ENCODE results near the gene RHOH.
A peak's percentile ranks its signal among the peaks of the same experiment; 100 is the strongest.

The RHOH gene

DNA sequence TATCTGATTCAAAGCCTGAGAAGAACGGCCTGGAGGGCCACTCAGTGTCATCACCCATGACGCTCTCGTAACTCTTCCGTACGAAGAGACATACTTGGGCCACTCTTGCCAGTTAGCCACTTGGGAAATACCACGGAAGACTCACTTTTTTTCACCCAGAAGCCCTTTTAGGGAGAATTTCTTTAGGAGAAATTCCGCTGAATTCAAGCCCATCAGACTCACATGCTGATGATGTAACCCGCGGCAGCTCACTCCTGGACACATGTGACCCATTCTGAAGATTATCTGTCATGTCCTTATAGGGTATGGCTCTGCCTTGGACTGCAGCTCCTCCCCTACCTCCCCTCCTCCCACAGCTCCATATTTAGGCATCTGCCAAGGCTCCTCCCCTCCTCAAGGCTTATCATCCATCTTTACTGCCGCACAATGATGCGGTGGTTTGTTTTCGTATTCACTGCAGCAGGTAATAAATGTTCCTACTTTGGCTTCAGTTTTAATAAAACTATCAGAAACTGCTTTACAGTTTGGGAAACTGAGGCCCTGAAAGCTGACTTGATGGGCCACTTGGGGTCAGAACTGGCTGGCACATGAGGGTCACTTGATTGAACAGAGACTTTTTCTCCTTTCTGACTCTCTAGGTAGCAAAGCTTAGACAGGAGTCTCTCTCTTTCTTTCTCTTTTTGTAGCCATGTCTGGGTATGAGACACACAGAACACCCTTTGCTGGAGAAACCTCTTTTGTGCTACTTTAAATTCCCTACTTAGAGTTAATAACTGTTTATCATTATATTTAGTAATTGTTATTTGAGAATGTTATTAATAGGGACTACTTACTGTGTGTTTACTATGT, 42.1 kb downstream of the RHOH start:
- DNase-seq: no peak

DNA sequence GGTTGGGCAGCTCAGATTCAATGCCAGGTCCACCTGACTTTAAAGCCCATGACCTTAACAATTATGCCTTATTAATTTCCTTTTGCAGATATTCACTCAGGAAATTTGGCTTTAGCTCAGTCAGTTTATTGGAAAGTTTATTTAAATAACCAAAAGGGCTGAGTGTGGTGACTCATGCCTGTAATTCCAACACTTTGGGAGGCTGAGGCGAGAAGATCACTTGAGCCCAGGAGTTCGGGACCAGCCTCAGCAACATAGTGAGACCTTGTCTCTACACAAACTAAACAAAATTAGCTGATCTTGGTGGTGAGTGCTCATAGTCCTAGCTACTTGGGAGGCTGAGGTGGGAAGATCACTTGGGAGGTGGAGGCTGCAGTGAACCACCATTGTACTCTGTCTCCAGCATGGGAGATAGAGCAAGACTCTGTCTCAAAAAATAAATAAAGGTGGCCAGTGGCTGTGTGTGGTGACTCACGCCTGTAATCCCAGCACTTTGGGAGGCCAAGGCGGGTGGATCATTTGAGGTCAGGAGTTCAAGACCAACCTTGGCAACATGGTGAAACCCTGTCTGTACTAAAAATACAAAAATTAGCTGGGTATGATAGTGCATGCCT, 43.3 kb downstream of the RHOH start:
- DNase-seq: no peak

- no peak for DNase-seq
Measured at GRCh38 chr4:40241026-40241425, 44.2 kb downstream of the RHOH start.

DNA sequence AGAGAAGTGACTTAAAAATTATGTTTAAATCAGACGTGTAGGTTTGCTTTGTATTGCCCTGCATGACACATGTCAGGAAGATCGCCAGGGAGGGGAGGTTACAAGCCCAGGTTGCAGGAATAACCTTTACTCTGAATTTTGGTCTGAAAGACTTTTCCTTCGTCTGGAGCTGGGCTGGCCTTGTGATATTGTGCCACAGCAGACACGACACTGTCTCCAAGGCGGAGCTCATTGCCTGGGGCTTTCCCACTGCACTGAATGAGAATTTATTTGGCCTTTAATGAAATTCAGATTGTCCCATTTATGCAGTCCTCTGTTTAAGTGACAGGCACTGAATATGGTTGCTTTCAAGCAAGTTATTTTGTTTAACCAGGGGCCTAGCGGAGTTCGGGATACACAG, 45.1 kb downstream of the RHOH start:
- DNase-seq: no peak

DNA sequence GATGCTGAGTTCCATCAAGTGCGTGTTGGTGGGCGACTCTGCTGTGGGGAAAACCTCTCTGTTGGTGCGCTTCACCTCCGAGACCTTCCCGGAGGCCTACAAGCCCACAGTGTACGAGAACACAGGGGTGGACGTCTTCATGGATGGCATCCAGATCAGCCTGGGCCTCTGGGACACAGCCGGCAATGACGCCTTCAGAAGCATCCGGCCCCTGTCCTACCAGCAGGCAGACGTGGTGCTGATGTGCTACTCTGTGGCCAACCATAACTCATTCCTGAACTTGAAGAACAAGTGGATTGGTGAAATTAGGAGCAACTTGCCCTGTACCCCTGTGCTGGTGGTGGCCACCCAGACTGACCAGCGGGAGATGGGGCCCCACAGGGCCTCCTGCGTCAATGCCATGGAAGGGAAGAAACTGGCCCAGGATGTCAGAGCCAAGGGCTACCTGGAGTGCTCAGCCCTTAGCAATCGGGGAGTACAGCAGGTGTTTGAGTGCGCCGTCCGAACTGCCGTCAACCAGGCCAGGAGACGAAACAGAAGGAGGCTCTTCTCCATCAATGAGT, 46.6 kb downstream of the RHOH start:
- DNase-seq: no peak

GRCh38 chr4:40244606-40245005, 47.8 kb downstream of the RHOH start:
- no peak for DNase-seq

- peak in 1 of 2 experiments; percentile 39 for DNase-seq
Measured at GRCh38 chr4:40245550-40245949, 48.7 kb downstream of the RHOH start.

DNA sequence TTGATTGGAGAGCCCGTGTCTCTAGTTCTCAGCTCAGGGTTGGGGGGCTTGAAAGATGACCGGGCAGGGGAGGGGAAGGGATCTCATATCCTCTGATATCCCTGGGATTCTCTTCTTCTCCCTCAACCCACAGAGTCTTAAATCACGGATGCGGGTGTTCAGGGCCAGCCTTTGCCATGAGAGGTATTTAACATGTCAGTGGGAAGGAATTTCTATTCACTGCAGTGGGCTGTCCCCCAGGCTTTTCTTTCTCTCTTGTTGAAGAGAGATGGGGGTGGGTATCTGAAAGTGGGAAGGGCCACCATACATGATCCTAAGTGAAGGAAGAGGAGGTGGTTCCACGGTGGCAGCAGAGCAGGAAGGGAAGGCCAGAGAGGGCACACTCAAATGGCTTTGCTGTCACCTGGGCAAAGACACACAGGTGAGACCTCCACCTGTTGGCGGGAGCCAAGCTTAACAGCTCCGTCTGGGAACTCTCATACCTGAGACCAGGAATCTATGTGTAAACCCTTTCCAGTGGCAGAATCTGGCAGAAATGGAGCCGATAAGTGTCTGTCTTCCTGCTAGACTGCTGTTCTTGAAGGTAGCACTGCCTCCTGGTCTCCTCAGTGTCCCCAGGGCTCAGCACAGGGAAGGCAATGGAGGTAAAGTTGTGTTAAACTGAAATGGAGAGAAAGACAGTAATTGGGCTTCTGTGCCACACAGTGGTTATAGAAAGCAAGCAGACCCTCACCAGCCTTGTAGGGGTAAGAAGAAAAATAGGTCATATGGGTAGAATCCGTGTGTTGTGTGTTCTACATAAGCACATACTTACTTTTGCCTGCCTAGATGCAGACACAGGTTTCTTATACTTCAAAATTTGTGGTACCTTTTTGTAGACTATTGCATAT, 49.4 kb downstream of the RHOH start:
- DNase-seq: peak in 1 of 2 experiments; percentile 38

DNA sequence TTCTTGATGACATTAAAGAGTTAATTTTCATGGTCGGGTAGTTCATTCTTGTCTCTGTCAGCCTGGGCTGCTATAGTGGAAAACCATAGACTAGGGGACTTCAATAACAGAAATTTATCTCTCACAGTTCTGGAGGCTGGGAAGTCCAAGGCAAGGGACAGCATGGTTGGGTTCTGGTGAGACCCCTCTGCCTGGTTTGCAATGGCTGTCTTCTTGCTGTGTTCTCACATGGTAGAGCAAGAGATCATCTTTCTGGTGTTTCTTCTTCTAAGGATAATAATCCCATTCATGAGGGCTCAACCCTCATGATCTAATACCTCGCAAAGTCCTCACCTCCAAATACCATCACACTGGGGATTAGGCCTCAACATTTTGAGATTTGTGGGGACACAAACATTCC, 50.1 kb downstream of the RHOH start:
- DNase-seq: no peak

DNA sequence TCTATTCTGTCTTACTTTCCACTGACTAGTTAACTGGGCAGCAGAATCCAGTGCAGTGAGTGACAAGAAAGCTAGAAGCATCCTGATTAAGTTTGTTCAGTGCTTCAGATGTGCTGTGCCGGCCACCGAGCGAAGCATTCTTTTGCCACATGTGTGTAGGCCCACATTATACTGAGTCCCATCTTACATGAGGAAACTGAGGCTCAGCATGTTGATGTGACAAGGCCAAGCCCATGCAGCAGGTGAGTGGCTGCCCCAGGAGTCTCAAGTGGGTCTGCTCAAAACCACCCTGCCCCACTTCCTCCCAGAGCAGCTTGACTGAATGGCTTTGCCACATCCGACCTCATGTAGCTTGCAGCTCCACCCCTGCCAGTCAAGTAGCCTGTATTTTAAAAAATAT, 50.5 kb downstream of the RHOH start:
- no peak for DNase-seq

DNA sequence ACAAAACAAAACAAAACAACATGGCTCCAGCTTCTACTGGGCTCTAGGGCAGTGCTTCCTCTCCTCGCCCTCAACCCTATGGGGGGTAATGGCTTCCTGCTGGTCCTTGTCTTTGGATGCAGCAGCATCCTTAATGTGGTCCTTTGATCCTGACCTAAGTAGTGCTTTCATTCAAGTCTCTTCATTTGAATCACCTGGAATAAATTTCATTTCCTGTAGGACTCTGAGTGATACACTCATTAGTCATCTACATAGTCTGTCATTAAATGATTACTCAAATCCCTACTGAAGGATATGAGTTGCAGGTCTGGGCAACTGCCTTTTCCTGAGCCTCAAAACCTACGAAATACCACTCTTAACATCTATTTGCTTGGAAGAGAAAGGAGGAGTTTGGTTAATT, 54.5 kb downstream of the RHOH start:
- no peak for DNase-seq

DNA sequence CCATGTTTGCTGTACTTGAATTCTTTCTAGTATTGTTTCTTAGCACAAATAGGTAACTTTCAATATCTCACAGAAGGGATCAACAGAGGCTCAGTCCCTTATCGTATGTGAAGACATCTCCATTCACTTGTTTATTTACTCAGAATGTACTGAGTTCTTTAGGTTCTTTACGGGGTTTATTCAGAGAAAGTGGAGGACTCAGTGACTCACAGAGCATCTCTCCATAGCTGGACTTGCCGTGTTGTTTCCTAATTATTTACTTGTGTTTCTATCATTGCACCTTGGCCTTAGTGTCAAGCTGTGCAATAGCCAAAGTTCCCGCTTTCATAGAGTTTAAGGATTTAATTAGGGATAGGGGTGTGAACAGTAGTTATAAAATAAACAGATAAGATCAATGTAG, 57.1 kb downstream of the RHOH start:
- DNase-seq: no peak

DNA sequence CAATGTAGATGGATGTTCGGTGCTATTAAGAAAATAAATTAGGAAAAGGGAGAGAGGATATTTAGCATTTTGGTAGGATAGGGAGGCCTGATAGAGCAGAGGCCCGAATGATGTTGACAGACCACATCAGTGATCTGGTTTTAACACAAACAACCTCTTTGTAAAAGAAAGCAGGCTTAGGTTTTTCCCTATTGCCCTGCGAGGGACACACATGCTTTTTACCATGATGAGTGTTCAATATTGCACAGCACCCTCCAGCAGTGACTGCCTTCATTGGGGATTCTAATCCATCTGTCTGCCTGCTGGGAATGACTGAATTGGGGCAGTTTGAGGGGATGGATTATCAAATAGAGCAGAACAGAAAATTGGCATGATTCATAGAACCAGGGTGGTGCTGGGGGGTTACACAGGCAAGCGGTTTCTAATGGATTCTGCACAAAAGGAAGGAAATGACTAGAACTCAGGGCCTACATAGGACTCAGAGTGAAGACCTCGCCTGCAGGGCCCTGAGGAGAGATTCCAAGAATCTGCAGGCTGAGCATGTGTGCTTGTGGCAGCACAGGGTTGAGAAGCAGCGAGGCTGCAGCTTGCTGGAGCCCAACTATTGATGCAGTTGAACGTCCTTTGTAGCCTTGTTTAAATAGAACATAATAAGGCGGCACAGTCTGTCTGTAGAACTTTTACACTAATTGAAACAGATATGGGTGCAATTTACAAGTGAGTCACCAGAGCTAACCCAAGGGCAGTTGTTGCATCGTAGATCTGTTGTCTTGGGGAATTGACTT, 58.0 kb downstream of the RHOH start:
- no peak for DNase-seq

GRCh38 chr4:40255393-40256281, 58.8 kb downstream of the RHOH start:
- no peak for DNase-seq

GRCh38 chr4:40256329-40256728, 59.5 kb downstream of the RHOH start:
- DNase-seq: no peak

GRCh38 chr4:40256817-40257216, 60.0 kb downstream of the RHOH start:
- DNase-seq: no peak

GRCh38 chr4:40258627-40259026, 61.8 kb downstream of the RHOH start:
- no peak for DNase-seq

DNA sequence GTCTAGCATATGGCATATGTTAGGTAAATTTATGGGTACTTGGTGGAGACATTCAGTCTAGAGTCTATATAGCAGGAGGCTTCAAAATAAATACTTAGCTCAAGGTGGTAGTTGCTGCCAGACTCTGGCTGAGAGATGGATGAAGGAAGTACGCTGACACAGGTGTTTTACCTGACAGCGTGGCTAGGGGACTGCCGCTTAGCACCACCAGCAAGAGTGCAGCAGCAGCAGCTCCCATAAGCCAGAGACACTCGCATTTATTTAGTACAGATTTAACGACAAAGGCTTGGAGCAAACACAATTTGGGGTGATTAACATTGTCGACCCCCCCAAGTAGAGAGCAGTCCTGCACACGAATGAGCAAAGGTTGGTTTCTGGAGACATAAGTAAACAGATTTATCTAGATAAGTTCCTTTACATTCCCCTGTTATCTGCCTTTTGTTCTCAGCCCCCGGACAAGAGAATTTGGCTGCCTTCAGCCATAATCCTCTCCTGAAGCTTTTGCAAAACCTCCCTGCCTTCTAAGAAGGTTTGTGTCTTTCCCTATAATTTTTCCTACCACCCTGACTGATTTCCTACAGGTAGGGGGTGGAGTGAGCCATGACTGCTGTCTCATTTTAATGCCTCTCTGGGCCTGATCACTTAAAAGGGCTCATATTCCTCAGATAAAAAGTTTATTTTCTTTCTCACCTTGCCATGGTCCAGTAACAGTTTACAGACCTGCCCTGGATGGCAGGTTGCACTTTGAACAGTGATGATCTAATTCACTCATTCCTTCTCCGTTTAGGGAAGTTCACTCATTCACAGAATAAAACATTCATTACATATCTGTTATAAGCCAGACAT, 64.6 kb downstream of the RHOH start:
- DNase-seq: peak in 1 of 2 experiments; percentile 6

DNA sequence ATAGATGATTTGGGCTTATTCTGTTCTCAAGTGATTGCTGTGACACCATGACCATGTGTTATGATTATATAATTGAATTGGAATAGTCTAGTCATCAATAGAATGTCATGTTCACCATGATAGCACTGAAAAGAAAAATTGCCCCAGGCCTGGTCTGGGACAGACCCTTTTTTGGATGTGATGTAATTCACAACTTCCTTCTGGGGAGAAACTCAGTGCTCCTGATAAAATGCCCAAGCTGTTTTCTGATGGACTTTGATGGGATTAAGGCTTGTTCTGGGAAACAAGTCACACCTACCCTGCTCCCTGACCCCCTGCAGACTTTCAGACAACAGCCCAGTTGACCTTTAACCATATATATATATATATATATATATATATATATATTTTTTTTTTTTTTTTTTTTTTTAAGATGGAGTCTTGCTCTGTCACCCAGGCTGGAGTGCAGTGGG, 65.3 kb downstream of the RHOH start:
- no peak for DNase-seq

DNA sequence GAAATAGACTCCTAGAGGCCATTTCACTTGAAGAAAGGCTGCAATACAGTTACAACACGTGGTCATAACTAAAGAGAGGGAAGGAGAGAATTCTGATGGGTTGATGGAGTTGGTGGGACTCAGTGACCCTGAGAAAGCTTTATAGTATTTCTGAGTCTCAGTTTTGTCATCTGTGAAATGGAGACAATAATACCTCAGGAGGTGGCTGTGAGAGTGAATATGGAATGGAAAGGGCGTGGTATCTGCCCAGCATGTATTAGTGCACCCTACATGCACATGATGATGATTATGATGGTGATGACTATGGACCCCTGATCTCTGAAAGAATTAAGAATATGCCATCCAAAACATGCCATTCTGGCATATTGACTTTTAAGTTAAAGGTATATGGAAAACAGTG, 66.0 kb downstream of the RHOH start:
- no peak for DNase-seq
